GM12891 (cell line): ENCODE data around the gene MYH14.

Experiments
- POLR2A ChIP-seq: IDR thresholded peaks from 2 replicates; pipeline ENCODE4 v1.6.1; 2011; ENCODE audit warnings: low read depth, low read length, control low read depth
- POLR2AphosphoS5 ChIP-seq: IDR thresholded peaks from 2 replicates; pipeline ENCODE4 v1.6.1; 2011; ENCODE audit warnings: low read depth, low read length, control low read depth
- SPI1 ChIP-seq: IDR thresholded peaks from 2 replicates; pipeline ENCODE4 v1.6.1; 2011; ENCODE audit warnings: low read depth, low read length, control low read depth

- no peak for TF ChIP-seq POLR2A
- TF ChIP-seq POLR2AphosphoS5 = no peak
- no peak for TF ChIP-seq SPI1
These were observed 44.8 kb upstream of the MYH14 start for GRCh38 chr19:50158577-50158976.
